Measurements from ENCODE around the gene FDX2. TPM values are rescaled to one million over a fixed set of nuclear protein-coding genes. Genes with fewer than 3 reads are reported as not detected.
"Not testable (repeated sequence)": the region's sequence is repeated elsewhere in the genome, so short reads cannot be mapped to it uniquely, and the experiment has no call there.

FDX2 gene
- total RNA-seq, 2 experiments from 2014 or later: 9.5 to 9.7 TPM

DNA sequence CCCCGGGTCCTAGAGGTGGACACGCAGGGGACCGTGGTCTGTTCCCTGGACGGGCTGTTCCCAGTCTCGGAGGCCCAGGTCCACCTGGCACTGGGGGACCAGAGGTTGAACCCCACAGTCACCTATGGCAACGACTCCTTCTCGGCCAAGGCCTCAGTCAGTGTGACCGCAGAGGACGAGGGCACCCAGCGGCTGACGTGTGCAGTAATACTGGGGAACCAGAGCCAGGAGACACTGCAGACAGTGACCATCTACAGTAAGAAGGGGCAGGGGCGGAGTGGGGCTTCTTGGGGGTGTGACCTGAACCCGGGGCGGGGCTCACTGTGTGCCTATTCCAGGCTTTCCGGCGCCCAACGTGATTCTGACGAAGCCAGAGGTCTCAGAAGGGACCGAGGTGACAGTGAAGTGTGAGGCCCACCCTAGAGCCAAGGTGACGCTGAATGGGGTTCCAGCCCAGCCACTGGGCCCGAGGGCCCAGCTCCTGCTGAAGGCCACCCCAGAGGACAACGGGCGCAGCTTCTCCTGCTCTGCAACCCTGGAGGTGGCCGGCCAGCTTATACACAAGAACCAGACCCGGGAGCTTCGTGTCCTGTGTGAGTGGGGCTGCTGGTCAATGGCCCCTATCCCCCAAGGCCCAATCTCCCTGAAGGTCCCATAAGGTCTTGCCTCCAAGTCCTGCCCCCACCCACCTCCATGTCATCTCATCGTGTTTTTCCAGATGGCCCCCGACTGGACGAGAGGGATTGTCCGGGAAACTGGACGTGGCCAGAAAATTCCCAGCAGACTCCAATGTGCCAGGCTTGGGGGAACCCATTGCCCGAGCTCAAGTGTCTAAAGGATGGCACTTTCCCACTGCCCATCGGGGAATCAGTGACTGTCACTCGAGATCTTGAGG is 31.5 kb downstream of the FDX2 start:
- no peak for DNase-seq
- CTCF ChIA-PET: no interaction called here
- peaks cover 33% of the 10 kb centered on the region for H3K4me1 Mint-ChIP-seq (ENCODE audit: low read depth)
- no peaks in the 10 kb centered on the region for H3K9me3 Mint-ChIP-seq
- peaks cover 20% of the 10 kb centered on the region for H3K27me3 Mint-ChIP-seq (ENCODE audit: low read depth)
- intact Hi-C loops (cut with micrococcal nuclease): no loop called here
- H3K36me3 Mint-ChIP-seq (ENCODE audit: low read depth): peaks cover 30% of the 10 kb centered on the region
- no peak overlapping the region for H3K4me3 Mint-ChIP-seq
- H3K27ac Mint-ChIP-seq: no peak overlapping the region

DNA sequence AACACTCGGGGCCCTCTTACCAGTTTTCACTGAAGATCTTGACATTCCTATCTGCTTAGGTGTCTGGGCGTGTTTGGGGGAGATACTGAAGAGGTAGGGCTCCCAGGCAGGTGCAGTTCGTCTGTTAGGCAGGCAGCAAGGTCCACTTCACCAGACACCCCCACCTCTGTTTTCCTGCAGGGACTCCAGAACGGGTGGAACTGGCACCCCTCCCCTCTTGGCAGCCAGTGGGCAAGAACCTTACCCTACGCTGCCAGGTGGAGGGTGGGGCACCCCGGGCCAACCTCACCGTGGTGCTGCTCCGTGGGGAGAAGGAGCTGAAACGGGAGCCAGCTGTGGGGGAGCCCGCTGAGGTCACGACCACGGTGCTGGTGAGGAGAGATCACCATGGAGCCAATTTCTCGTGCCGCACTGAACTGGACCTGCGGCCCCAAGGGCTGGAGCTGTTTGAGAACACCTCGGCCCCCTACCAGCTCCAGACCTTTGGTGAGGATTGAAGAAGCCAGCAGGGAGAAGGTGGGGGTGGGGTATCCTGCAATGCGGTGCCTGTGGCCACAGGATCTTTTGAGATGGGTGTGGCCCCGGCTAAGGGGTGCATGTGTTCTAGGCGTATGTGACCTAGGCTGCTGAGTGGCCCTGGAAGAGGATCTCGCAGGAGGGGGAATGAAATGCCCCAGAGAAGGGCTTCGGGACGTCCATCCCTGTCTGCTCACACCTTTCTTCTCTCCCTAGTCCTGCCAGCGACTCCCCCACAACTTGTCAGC is 32.3 kb downstream of the FDX2 start:
- Mint-ChIP-seq H3K9me3 (no peaks in the 10 kb centered on the region), H3K4me3 (no peak overlapping the region), H3K27ac (no peak overlapping the region), H3K36me3 (ENCODE audit: low read depth) (peaks cover 32% of the 10 kb centered on the region), H3K4me1 (ENCODE audit: low read depth) (peaks cover 31% of the 10 kb centered on the region), H3K27me3 (ENCODE audit: low read depth) (peaks cover 14% of the 10 kb centered on the region)
- intact Hi-C loops (cut with micrococcal nuclease): no loop called here
- no peak for DNase-seq
- CTCF ChIA-PET: interaction anchor here (0.6 to 1.1 kb wide), 2 partner anchors 105 to 227 kb away, joined by 3 read pairs; no protein-coding TSS in a partner anchor

DNA sequence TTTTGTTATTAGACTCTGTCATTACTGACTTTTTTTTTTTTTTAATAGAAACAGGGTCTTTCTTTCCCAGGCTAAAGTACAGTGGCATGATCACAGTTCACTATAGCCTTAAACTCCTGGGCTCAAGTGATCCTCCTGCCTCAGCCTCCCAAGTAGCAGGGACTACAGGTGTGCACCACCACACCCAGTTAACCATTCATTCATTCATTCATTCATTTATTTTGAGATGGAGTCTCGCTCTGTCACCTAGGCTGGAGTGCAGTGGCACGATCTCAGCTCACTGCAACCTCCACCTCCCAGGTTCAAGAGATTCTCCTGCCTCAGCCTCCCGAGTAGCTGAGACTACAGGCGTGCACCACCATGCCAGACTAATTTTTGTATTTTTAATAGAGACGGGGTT is 33.8 kb downstream of the FDX2 start:
- intact Hi-C loops (cut with micrococcal nuclease); H3K27ac Mint-ChIP-seq; H3K9me3 Mint-ChIP-seq; DNase-seq; H3K27me3 Mint-ChIP-seq (ENCODE audit: low read depth); H3K4me3 Mint-ChIP-seq: not testable (repeated sequence)
- Mint-ChIP-seq H3K36me3 (ENCODE audit: low read depth) (peaks cover 34% of the 10 kb centered on the region), H3K4me1 (ENCODE audit: low read depth) (peaks cover 24% of the 10 kb centered on the region)
- CTCF ChIA-PET: interaction anchor here (0.6 kb wide), 1 partner anchor 282 kb away, joined by 3 read pairs; no protein-coding TSS in a partner anchor

DNA sequence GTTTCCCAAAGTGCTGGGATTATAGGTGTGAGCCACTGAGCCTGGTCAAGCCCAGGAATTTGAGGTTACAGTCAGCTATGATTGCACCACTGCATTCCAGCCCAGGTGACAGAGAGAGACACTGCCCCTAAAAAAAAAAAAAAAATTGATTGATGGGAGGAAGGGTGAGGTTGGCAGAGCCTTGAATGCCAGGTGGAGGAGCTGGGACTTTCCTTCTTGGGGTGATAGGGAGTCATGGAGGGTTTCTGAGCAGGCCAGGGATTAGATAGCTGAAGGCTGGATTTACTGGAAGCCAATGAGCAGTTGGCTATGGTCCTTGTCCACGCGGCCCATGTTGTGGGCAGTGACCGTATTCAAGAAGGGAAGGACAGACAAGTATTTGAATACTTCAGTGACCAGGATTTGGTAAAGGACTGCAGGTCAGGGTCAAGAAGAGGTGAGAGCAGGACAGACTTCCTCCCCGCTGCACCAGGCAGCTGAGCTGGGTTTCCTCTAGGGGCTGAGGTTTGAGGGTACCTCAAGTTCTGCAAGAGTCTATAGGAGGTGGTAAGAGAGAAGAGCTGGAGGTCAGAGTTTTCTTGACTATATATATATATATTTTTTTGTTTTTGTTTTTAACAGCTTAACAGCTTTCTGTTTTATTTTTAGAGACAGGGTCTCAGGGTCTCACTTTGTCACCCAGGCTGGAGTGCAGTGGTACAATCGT is 35.9 kb downstream of the FDX2 start:
- CTCF ChIA-PET: interaction anchor here (0.5 to 2.3 kb wide), 9 partner anchors 10 to 348 kb away, joined by 3 to 13 read pairs (median 3); partner anchors contain the start of genes ICAM1 and ICAM5
- Mint-ChIP-seq H3K4me1 (ENCODE audit: low read depth) (peaks cover 15% of the 10 kb centered on the region), H3K4me3 (no peak overlapping the region), H3K27me3 (ENCODE audit: low read depth) (no peaks in the 10 kb centered on the region), H3K27ac (peak overlapping the region; percentile 70), H3K36me3 (ENCODE audit: low read depth) (peaks cover 22% of the 10 kb centered on the region), H3K9me3 (no peaks in the 10 kb centered on the region)
- no peak for DNase-seq
- intact Hi-C loops (cut with micrococcal nuclease): no loop called here

DNA sequence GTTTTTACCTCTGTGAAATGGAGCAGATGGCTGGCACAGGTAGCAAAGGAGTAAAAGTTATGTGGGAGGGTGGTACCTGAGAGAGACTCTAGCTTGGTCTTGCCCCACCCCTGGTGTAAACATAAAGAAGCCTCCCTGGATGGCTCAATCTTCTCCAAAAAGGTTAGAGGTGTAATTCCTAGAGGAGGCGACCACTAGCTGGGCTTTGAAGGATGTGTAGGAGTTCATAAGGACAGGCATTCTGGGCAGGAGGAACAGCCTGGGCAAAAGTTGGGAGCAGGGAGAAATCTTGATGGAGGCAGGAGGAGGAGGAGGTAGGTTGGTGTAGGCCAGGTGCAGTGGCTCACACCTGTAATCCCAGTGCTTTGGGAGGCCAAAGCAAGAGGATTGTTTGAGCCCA is 36.9 kb downstream of the FDX2 start:
- Mint-ChIP-seq H3K27ac (no peak overlapping the region), H3K9me3 (no peaks in the 10 kb centered on the region), H3K27me3 (ENCODE audit: low read depth) (no peaks in the 10 kb centered on the region), H3K36me3 (ENCODE audit: low read depth) (peaks cover 24% of the 10 kb centered on the region), H3K4me1 (ENCODE audit: low read depth) (peaks cover 21% of the 10 kb centered on the region), H3K4me3 (no peak overlapping the region)
- intact Hi-C loops (cut with micrococcal nuclease): no loop called here
- DNase-seq: no peak
- CTCF ChIA-PET: interaction anchor here (0.7 to 2.3 kb wide), 2 partner anchors 9 to 347 kb away, joined by 3 to 13 read pairs; partner anchors contain the start of gene ICAM1

- H3K4me3 Mint-ChIP-seq: no peak overlapping the region
- no peak overlapping the region for H3K27ac Mint-ChIP-seq
- H3K4me1 Mint-ChIP-seq (ENCODE audit: low read depth): peaks cover 22% of the 10 kb centered on the region
Measured at GRCh38 chr19:10277795-10278589, 37.8 kb downstream of the FDX2 start.

DNA sequence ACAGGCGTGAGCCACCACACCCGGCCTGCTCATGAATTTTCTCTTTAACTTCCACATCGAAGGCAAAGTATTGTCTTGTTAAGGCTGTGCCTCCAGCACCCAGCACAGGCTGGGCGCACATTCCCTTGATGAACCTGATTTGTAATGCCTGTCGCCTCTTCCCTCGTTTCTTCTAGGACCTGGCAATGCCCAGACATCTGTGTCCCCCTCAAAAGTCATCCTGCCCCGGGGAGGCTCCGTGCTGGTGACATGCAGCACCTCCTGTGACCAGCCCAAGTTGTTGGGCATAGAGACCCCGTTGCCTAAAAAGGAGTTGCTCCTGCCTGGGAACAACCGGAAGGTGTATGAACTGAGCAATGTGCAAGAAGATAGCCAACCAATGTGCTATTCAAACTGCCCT is 41.2 kb downstream of the FDX2 start:
- Mint-ChIP-seq H3K9me3 (no peaks in the 10 kb centered on the region), H3K27ac (peak overlapping the region; percentile 1)

More at GRCh38 chr19:10277795-10278589, 37.8 kb downstream of the FDX2 start:
- intact Hi-C loops (cut with micrococcal nuclease): no loop called here
- peaks cover 22% of the 10 kb centered on the region for H3K36me3 Mint-ChIP-seq (ENCODE audit: low read depth)
- DNase-seq: no peak
- H3K27me3 Mint-ChIP-seq (ENCODE audit: low read depth): no peaks in the 10 kb centered on the region
- H3K9me3 Mint-ChIP-seq: no peaks in the 10 kb centered on the region
- CTCF ChIA-PET: no interaction called here

DNA sequence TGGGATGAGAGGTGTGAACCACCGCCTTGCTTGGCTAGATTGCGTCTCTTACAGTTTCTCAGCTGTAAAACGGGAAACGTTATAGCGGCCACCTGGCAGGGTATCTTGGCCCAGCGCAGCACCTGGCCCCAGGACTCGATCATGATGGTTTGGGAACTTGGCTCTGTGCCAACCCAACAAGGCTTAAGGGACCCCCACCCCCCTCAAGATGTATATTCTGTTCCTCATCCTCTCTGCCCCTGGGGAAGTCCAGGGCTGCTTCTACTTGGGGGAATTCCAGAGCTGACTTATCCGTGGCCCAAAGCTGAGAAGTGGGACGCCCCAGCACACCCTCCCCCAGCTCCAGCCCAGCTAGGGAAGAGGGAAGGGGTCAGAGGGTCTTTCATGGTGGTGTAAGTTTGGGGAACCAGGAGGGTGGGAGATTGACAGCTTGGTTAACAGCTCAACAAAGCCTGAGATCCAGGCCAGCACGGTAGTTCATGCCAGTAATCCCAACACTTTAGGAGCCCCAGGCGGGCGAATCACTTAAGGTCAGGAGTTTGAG is 44.2 kb downstream of the FDX2 start:
- intact Hi-C loops (cut with micrococcal nuclease): loop anchor here (1.0 to 2.0 kb wide), 5 partner anchors 18 to 231 kb away; partner anchors contain the start of genes FDX2, ICAM5, KEAP1 and RAVER1
- peak overlapping the region; percentile 85 for H3K27ac Mint-ChIP-seq
- DNase-seq: peak; percentile 71
- CTCF ChIA-PET: interaction anchor here (0.7 to 5.4 kb wide), 15 partner anchors 8 to 151 kb away, joined by 3 to 85 read pairs (median 11); partner anchors contain the start of genes ICAM4, ICAM5 and TYK2
- H3K27me3 Mint-ChIP-seq (ENCODE audit: low read depth): no peaks in the 10 kb centered on the region
- peak overlapping the region; percentile 78 for H3K4me3 Mint-ChIP-seq
- peaks cover 34% of the 10 kb centered on the region for H3K4me1 Mint-ChIP-seq (ENCODE audit: low read depth)
- H3K36me3 Mint-ChIP-seq (ENCODE audit: low read depth): peaks cover 13% of the 10 kb centered on the region
- no peaks in the 10 kb centered on the region for H3K9me3 Mint-ChIP-seq

More for the DNA sequence above, 41.2 kb downstream of the FDX2 start:
- Mint-ChIP-seq H3K27me3 (ENCODE audit: low read depth) (no peaks in the 10 kb centered on the region), H3K4me1 (ENCODE audit: low read depth) (peaks cover 44% of the 10 kb centered on the region), H3K4me3 (no peak overlapping the region), H3K36me3 (ENCODE audit: low read depth) (peaks cover 17% of the 10 kb centered on the region)
- CTCF ChIA-PET: interaction anchor here (0.7 kb wide), 1 partner anchor 46 kb away, joined by 3 read pairs; no protein-coding TSS in a partner anchor
- DNase-seq: no peak
- intact Hi-C loops (cut with micrococcal nuclease): no loop called here

DNA sequence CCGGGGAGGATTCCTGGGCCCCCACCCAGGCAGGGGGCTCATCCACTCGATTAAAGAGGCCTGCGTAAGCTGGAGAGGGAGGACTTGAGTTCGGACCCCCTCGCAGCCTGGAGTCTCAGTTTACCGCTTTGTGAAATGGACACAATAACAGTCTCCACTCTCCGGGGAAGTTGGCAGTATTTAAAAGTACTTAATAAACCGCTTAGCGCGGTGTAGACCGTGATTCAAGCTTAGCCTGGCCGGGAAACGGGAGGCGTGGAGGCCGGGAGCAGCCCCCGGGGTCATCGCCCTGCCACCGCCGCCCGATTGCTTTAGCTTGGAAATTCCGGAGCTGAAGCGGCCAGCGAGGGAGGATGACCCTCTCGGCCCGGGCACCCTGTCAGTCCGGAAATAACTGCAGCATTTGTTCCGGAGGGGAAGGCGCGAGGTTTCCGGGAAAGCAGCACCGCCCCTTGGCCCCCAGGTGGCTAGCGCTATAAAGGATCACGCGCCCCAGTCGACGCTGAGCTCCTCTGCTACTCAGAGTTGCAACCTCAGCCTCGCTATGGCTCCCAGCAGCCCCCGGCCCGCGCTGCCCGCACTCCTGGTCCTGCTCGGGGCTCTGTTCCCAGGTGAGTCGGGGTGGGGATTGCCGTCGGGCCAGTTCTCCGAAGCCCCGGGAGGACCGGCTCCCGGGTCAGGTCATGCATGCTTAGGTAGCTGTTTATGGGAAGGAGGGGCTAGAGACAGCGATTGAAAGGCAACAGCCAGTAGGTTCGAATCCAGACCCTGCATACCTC is 45.0 kb downstream of the FDX2 start, which contains the start of gene ICAM1:
TSS of gene ICAM1 (plus strand) at position 505 of the 779 bp plus-strand sequence. CDS start at position 545, 40 bp downstream.
- peak; percentile 86 for DNase-seq
- intact Hi-C loops (cut with micrococcal nuclease): loop anchor here (1.0 to 2.0 kb wide), 5 partner anchors 18 to 232 kb away; partner anchors contain the start of genes FDX2, ICAM5, KEAP1 and RAVER1
- peak within 1 kb of the TSS; percentile 85 for H3K27ac Mint-ChIP-seq
- no peaks in the 10 kb centered on the region for H3K9me3 Mint-ChIP-seq
- H3K4me3 Mint-ChIP-seq: peak within 1 kb of the TSS; percentile 78
- H3K27me3 Mint-ChIP-seq (ENCODE audit: low read depth): no peaks in the 10 kb centered on the region
- peaks cover 13% of the 10 kb centered on the region for H3K36me3 Mint-ChIP-seq (ENCODE audit: low read depth)
- peaks cover 34% of the 10 kb centered on the region for H3K4me1 Mint-ChIP-seq (ENCODE audit: low read depth)
- CTCF ChIA-PET: interaction anchor here (0.6 to 5.4 kb wide), 23 partner anchors 9 to 338 kb away, joined by 3 to 85 read pairs (median 4); partner anchors contain the start of genes ICAM4, ICAM5 and TYK2

GRCh38 chr19:10270180-10270615 is 45.6 kb downstream of the FDX2 start:
- intact Hi-C loops (cut with micrococcal nuclease): loop anchor here (2.0 kb wide), 3 partner anchors 47 to 233 kb away; partner anchors contain the start of genes FDX2, KEAP1 and TYK2
- Mint-ChIP-seq H3K36me3 (ENCODE audit: low read depth) (peaks cover 13% of the 10 kb centered on the region), H3K27me3 (ENCODE audit: low read depth) (no peaks in the 10 kb centered on the region), H3K27ac (peak overlapping the region; percentile 85), H3K4me1 (ENCODE audit: low read depth) (peaks cover 34% of the 10 kb centered on the region), H3K9me3 (no peaks in the 10 kb centered on the region), H3K4me3 (peak overlapping the region; percentile 78)
- CTCF ChIA-PET: interaction anchor here (0.6 to 5.4 kb wide), 21 partner anchors 10 to 242 kb away, joined by 3 to 85 read pairs (median 7); partner anchors contain the start of genes ICAM4, ICAM5 and TYK2
- peak; percentile 72 for DNase-seq
